GM19035 (cell line): ENCODE measurements around the gene EVL.

Experiments used
- ATAC-seq: cut with Tn5 transposase; IDR thresholded peaks from one replicate; pipeline ENCODE4 v1.9.1; 2021; ENCODE audit not compliant: unreplicated experiment

EVL gene

DNA sequence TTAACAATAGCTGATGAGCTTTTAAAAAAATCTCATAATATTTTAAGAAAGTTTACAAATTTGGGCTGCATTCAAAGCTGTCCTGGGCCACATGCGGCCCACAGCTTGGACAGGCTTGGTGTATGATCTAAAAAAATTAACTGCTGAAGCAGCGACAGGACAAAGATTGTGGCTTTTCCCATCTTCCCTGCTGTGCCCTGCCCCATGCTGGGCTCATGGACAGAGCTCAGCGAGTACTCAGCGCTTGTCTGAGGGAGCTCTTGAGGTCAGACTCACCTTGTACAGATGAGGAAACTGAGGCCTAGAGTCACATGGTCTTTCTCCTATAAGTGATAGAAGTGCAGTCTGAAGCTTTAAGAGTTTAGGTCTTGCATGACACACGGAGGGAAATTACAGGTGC is 15.0 kb downstream of the EVL start:
- no peak for ATAC-seq

DNA sequence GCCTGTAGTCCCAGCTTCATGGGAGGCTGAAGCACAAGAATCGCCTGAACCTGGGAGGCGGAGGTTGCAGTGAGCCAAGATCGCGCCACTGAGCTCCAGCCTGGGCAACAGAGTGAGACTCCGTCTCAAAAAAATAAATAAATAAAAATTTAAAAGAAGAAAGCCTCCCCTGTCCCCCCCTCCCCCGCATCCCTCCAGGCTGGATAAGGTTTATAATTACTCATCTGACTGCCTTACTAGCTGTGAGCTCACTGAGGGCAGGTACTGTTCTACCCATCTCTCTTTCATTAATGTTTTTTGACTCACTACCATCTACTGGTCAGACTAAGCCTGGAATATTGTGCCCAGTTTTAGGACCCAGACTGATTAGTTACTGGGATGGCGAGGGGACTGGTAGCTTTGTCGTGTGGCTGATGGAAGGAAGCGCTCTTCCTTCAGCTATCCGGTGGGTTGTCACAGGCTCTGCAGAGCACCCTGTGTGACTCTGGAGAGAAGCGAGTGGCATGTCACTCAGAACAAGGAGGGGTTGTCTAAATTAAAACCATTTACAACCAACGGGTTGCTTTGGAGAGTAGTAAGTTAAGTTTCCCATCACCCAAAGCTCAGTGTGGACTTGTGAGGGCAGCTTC is 16.9 kb downstream of the EVL start:
- ATAC-seq = no peak

DNA sequence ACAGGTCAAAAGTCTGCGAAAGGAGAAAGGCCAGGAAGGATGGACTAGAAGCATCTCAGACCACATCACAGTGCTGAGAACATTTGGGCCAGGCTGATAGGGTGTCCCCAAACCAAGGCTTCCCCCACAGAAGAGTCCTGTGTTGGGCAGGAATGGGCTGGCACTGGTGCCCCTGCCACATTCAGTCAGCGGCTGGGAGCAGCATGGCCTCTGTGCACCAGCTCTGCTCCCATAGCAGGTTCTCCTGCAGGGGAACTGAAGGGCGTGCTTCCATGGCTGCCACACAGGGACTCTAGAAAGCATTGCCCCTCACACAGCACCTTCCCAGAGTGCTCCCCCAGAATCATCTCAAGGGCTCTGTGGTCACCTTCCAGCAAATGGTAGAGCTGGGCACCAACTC is 17.5 kb downstream of the EVL start:
- no peak for ATAC-seq

DNA sequence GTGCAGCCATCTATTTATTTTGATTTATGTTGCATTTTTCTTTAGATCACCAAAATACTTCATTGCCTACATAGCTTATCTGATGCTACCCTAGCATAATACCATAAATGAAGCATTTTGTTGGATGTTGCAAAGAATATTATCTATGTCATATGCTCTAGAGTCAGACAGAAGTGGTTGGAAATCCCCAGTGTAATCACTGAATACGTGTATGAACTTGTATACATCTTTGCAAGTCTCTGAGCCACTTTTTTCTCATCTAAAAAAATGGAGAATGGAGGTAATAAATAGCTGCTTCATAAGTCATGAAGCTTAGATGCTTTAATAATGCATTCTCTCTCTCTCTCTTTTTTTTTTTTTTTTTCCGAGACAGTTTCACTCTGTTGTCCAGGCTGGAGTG is 18.5 kb downstream of the EVL start:
- ATAC-seq = no peak

DNA sequence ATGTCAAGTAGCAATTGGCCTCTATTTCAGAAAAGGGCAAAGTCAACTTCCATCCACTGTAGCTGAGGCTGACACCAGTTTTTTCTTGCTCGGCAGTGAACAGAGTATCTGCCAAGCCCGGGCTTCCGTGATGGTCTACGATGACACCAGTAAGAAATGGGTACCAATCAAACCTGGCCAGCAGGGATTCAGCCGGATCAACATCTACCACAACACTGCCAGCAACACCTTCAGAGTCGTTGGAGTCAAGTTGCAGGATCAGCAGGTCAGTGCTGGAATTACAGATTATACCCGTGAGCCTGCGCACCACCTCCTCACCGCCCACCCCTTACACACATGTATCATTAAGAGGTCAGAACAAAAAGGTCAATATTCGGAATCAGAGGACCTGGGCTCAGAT is 19.4 kb downstream of the EVL start:
- ATAC-seq = no peak

DNA sequence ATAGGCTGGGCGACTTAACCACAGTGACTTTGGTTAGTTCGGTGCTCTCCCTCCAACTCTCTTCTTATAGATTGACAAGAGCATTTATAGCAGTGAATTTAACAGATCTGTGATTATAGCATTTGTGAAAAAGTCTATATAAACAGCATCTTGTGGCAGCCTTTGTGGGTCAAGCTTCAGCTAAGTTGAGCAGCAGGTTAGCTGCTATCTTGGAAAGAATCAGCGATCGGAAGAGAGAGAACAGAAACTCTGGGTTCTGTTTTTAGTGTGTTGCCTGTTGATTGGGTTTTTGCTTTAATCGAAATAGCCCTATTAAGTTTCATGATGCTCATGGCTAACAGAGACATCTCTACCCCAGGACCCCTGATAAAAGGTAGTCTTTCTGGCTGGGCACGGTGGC is 20.2 kb downstream of the EVL start:
- ATAC-seq = no peak

DNA sequence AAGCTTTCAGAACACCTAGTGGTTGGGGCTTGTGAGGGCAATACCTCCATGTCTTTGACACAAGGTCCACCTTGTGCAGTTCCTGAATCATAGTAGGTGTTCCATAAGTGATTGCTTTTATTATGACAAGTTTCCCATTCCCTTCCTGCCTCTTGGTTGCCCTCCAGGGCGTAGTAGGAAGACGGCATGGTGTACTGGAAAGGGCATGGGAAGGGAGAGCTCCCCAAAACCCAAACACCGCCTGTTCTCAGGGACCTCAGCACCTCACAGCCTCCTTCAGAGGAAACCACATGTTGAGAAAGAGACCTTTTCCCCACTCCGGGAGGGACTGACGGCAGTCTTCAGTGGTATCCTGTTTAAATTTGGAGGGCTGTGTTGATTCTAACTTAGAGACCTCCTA is 21.1 kb downstream of the EVL start:
- no peak for ATAC-seq

DNA sequence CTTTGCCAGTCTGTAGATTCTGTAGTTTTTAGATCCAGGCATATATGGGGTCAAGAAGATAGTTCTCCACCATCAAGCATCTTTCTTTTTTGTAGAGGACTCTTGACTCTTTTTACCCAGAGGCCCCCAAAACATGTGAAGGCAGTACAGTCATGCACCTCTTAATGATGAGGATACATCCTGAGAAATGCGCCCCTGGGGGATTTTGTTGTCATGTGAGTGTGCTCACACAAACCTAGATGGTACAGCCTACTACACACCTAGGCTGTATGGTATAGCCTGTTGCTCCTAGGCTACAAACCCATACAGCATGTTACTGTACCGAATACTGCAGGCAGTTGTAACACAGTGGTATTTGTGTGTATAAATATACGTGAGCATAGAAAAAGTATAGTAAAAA is 23.0 kb downstream of the EVL start:
- ATAC-seq = no peak

DNA sequence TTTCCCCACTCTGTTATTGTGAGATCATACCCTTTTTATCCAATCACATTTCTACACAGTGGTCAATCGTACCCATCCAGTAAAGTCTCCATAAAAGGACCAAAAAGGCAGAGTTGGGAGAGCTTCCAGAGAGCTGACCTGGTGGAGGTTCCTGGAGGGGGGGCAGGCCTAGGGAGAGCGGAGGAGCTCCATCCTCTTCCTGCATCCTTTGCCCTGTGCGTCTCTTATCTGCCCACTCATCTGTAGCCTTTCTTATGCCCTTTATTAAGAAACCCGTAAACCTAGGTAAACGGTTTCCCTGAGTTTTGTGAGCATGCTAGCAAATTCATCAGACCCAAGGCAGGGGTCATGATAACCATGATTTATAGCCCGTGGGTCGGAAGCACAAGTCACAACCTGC is 26.2 kb downstream of the EVL start:
- ATAC-seq = no peak

DNA sequence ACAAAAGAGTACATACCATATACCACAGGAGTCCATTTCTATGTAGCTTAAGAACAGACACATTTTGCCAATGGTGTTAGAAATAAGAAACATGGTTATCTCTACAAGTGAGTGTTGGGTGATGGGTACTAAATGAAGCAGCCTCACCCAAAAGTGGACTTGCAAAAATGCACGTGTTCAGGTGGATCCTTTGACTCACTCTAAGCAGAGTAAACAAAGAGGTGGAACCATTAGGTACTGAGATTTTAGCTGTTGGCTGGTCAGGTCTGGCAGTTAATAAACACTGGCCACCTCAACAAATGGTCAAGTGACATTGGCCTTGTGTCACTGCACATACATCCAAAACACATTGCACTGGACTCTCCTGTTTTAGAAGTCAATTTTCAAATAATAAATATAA is 27.6 kb downstream of the EVL start:
- no peak for ATAC-seq

DNA sequence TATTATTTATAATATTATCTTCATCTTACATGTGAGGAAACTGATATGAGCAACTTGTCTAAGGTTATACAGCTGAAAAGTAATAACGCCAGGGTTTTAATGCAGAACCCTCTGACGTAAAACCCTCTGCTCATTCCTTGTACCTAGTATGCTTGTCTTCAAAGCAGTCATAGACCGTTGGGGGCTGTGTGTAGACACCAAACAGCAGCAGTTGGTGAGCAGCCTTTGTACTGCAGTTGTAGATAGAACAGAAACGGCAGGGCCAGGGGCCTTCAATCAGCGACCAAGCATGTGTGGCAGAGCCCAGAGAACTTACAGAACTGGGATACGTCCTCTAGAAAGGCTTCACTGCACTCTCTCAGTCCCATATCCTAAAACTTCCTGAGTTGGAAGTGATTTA is 28.1 kb downstream of the EVL start:
- no peak for ATAC-seq

DNA sequence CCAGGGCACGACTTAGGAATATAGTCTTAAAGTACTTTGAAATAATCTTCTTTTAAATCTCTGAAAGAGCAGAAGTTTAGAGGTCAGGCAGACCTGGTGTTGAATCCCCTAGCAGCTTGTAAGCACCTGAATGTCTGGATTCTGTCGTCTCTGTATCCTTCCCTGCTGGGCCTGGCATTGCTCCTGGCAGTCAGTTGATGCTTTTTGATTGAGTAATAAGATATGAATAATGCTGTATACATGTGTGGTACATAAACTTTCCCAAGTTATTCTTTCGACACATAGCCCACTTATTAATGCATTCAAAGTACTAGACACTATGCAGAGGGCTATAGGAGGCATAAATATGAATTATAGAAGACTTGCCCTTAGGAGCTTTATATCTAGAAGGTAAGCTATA is 31.4 kb downstream of the EVL start:
- no peak for ATAC-seq

DNA sequence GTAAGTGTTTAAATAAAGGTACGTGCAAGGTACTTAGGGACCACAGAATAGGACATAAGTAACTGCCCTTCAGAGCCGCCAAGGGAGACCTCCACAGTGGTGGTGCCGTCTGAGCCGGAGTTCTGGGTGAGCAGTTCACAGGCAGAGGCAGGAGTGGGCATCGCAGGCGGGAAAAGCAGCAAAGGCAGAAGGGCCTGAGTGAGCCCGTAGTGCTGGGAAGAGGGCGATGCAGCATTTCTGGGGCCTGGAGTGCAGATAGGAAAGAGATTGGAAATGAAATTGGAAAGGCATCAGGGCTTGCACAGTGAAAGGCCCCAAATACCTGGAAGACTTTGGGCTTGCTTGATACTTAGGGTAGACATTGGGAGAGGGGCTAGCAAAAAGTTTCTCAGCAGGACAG is 32.9 kb downstream of the EVL start:
- ATAC-seq = no peak

DNA sequence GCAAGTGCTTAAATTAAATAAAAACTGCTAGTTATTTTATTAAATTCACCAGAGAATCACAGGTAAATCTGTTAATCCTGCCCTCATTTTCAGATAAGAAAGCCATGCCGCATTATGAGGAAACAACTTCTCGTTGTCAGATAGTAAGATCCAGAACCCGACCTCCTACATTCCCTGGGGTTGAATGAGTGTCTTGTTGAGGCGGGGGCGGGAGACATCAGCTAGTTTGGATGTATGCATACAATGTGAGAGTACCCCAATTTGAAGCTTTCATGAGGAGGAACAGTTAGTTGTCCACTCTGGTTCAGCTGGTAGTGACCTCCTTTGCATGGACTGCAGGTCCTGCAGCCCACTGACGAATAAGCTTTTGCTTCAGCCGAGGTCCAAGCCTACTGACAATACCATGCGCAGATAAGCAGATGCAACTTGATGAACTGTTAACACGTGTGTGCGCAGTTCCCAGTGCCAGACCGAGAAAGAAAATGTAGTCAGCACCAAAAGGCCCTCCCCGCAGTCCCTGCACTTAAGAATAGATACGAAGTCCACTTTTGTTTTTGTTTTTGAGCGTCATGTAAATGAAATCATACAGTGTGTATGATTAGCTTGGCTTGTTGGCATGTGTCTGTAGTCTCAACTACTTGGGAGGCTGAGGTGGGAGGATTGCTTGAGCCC is 34.9 kb downstream of the EVL start:
- ATAC-seq = no peak

DNA sequence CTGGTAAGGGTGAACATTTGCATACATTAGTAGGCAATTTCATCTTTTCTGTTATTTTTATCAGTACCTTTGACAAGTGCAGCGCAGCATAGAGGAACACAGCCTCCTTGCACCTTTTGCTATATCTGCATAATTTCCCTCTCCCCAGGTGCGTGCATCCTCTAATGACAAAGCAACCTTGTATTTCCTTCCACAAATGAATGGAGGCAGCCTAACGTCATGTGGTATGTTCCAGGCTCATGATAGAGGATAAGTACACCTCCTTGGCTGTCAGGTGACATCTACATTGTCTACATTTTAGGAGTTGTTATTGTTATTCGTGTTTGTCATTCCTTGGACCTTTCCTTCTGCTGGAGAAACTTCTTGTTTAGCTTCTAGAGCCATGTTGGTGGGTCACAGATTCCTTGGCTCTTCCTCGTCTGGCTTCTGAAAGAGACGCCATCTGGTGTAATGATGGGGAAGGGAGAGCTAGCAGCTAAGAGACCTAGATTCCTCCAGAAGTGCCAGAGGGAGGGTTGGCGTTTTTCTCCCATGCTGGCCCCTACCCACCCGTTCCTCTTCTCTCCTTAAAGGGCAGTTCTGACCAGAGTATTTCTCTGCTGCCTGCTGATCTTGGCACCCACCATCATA is 37.0 kb downstream of the EVL start:
- ATAC-seq = no peak

DNA sequence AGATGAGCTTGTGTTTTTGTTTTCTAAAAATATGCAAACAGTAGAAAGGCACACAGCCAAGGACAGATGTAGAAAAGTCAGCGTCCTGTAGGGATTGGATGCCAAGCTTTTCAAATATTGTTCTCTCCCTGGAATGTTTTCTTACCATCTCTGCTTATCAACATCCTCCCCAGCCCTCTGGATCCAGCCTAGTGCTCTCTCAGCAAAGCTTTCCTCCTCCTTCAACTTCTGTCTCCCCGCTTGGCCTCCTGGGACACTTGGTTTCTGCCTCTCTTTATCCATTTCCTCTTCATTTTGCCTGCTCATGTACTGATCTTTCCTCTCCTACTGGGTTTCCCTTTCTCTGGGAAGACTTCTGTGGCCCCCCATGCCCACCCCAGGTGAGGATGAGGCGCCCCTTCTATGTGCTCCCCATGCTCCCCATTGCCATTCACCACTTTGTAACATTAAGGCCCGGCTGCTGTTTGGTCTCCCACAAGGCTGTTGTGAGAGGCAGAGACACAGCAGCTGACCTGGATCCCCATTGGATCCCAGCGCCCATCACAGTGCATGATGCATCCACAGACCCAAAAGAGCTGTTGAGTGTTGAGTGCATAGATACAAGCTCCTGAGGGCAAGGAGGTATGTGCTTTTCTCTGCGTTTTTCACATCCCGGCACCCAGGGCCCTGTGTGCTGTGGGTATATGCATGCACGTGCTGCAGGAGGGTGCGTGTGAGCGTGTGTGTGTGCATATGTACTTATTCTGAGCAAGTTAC is 38.2 kb downstream of the EVL start:
- ATAC-seq = no peak

DNA sequence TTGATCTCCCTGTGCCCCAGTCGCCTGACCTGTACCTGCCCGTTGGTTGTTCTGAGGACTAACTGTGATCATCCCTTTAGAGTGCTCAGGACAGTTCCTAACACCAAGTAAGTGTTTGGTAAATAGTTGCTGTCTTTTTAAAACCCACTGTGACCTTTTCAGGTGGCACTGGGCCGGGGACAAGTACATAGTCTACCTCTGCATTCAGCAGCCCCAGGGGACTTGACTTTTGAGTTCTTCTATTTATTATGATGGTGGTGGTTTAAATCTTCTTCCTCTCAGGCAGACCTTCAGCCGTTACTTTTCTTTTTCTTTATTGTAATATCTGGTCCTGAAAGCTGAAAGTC is 38.8 kb downstream of the EVL start:
- ATAC-seq = no peak

DNA sequence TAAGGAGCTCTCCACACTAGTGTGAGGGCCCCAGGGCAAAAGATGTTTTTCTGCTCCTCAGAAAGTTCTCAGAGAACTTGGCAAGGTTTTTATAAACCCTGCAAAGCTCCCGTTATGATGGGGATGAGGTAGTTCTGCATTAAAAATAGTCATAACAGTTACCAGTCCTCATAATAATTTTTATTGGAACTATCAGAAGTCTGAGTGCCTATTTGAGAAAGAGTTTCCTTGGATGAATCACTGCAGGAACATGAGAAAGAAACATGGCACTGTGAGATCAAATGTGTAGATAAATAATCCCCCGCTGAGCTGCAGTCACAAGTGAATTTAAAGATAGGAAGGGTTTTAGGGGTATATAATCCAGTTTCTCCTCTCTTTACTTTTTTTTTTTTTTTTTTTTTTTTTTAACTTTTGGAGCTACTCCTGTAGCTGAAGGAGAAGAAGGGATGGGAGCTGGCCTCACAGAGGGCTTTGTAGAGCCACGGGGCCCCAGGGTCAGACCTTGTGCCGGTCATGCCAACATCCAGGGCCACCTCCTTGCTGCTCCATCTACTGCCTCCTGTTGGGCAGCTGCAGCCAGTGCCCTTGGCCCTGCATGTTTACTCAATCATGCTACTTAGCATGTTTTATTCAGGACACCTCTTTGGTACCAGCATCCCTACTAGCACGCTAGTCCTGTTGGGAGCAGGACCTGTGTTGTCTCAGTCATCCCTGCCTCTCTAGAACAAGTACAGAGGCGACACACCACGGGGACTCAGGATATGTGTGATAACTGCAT is 39.5 kb downstream of the EVL start:
- no peak for ATAC-seq

DNA sequence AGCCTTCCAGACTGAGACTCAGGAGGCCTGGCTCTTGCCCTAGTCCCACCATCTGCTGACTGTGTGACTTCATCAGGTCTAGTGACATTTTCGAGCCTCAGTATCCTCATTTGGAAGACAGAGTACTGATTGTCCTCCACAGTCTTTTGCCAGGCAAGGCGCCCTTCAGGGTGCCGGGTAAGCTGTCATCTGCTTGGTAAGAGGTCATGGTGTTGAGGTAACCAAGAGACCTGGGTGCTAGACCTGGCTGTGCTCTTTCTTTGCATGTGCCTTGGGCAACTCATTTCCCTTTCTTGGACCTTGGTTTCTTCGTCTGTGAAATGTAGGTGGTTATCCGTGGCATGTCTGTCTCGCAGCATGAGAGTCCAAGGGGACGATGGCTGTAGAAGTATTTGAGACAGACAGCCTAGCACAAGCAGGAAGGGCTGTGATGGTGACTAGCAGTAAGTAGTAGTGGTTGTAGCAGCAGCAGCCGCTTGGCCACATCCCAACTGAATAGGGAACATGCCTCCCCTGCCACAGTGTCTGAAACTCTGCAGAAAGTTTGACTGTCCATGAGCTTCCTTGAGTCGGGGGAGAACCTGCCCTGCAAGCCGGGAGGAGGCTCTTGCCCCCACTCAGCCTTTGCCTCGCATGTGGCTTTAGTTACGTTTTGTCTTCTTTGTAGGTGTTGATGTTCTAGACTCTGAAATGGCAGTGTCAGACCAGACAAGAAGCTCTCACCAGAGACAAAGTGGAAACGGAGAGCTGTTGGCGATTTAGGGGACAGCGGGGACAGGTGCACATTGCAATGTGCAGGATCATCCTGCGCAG is 40.3 kb downstream of the EVL start:
- no peak for ATAC-seq

DNA sequence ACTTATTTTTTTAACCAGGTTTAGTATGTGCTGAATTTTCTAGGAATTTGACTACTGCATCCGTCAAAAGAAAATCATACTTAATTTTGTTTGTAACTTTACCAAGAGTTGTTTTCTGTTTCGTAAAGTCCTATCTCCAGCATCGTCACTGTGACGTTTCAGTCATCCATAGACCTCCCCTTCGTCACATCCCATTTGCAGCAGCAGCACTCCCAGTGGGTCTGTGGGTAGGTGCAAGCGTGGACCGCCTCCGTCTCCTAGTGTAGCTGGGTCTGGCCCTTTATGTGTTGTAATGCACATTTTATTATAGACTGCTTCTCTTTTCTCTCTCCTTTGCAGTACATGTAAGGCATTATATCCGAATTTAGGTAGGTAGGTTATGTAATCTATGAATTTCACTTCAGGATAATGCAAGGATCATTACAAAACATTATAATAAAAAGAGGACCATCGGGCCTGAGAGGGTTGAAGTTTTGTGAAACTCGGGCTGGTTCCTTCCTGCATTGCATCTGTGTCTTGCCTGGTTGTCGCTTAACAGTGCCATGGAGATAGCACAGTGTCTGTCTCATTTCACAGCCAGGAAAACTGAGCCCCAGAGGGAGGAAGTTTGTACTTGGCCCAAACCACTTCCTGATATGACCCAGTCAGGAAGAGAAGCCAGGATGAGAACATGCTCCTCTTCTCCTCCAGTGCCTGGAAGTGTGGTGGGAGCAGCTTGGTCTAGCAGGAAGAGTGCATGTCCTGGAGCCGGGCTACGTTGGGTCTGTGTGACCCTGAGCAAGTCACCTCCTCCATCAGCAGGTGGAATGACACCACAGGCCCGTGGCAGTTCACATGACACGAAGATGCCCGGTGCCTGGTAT is 41.3 kb downstream of the EVL start:
- no peak for ATAC-seq
